ENCODE data around the gene RPL9.
A peak's percentile ranks its signal among the peaks of the same experiment; 100 is the strongest.
"Not testable (repeated sequence)": the region's sequence is repeated elsewhere in the genome, so short reads cannot be mapped to it uniquely, and the experiment has no call there.

RPL9 gene

DNA sequence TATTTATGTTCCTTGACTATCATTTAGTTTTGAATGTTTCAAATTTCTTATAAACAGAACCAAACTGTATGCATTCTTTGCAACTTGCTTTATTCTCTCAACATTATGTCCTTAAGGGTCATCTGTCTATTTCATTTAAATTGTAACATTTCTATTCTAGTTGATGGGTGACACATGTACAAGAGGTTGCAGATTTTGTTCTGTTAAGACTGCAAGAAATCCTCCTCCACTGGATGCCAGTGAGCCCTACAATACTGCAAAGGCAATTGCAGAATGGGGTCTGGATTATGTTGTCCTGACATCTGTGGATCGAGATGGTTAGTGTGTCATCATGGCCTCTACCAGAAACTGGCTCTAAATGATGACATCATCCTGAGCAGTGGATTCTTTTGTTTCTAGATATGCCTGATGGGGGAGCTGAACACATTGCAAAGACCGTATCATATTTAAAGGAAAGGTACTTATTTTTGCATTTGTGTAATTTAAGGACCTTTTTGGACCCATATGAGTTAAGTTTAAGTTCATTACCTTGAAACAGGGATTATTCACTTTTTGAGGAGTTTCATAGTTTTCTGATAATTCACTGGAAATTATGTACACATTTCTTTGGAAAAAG is 6.3 kb upstream of the RPL9 start:
- DNase-seq, result peak; percentile 45

DNA sequence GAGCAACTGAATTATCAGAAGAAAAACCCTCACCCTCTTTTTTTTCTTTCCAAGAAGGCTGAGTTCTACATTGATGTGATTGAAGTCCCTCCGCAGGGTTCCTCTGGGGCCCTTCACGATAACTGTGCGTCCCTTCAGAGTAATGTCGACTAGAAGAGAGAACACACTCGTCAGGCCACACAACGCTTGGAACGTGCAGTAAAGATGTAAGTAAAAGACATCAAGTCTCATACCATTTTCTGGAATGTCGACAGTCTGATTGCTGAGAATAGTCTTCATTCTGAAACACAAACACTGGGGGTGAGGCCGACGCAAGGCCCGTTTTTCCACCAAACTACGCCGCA is 589 bp downstream of the RPL9 start:
- DNase-seq, result not testable (repeated sequence)

DNA sequence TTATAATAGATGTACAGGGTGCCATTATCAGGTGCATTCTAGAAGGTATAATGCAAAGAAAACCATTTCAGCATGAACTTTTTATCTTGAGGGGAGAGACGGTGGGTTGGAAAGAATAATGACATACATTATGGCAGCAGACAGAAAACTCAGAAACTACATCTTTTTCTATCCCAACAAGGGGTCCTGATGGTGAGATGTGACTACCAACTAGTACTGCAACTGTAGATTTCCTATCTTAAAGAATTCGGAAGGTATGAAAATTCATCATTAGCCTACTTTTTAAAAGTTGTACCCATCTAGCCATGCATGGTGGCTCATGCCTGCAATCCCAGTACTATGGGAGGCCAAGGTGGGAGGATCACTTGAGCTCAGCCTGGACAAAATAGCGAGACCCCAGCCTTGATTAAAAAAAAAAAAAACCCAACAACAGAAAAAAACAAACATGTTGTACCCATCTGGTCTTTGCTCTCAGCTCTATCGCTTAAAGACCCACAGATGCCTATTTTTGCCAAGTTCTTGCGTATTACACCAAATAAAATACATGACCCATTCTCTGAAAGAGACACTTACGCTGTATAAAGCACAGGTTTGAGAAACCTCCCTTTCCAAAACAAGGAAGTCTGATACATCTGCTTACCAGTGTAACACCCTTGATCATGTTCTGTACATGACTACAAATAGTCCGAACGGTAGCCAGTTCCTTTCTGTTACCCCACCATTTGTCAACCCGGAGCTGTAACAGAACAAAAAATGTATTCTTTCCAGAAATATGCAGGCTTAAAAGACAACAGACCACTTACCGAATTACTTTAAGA is 1.6 kb downstream of the RPL9 start:
- no peak for DNase-seq

DNA sequence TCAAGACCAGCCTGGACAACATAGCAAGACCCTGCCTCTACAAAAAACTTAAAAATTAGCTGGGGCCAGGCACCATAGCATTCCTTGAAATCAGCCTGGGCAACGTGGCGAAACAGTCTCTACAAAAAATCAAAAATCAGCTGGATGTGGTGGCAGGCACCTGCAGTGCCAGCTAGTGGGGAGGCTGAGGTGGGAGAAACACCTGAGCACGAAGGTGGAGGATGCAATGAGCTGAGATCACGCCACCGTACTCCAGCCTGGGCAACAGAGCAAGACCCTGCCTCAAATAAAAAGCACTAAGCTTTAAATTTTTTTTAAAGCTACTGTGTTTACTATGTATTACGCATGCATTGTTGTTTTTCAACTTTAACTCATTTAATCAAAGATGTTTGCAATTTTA is 3.2 kb downstream of the RPL9 start:
- DNase-seq, result no peak

DNA sequence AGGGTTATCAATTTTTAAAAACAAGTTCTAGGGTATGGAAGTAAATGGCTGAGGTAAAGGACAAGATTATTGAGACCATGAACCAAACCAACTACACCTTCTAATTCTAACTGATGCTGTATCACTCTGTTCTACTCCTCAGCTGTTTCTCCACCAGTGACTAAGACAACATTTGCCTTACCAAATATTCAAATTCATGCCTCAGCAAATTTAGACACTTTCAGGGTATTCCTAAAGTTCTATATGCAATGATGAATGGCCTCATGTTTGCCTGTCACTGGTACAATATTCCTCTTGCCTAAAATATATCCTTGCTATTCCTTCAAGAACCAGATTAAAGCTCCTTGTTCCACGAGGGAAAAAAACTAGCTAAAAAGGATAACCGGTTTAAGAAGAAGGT is 5.0 kb downstream of the RPL9 start:
- DNase-seq, result no peak

GRCh38 chr4:39452860-39453587 is 5.7 kb downstream of the RPL9 start:
- DNase-seq, result no peak

DNA sequence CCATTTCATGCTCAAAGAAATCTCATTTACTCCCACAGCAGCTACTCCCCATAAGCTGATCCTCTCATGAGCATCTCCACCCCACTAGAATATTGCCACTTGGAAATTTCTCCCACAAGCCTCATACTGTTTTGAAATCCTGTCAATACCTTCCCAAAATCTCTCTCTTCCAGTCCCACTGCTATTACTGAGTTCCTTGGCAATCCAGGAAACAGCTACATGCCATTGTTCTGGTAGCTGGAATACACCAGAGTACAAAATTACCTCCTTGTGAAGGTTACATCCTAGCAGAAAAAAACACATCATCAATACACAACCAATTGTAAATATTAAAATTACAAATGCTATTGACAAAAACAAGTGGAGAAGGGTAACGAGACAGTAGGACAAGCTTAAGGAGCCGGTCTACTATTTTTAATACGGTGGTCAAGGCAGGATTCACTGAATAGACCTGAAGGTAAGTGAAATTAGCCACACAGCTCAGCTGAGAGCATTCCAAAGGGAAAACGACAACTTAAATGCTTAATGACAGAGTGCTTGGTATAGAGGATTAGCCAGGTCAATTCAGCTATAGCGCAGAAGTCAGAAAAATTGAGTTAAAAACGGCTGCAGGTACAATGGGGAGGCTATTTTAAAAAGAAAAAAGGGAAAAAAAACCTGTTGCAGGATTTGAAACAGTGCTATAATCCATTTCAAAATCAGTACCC is 6.4 kb downstream of the RPL9 start:
- peak; percentile 9 for DNase-seq

GRCh38 chr4:39451423-39452023 is 7.2 kb downstream of the RPL9 start:
- DNase-seq, result no peak

DNA sequence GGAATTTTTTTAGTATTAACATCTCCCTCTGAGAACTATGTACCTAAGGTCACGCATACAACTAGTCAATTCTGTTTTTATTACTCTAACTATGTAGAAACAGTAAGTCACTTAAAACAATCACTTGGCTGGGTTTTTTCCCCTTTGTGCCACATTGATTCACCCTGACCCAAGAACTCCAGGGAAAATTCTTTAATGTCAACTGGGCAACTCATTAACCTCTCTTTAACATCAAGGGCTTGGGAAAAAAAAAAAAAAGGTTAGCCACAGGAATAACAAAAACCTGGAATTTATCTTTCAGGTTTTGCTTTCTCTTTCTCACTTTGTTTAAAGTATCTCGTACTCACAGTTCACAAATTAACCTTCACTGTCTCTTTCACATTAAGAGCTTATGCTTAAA is 8.1 kb downstream of the RPL9 start:
- DNase-seq, result no peak

DNA sequence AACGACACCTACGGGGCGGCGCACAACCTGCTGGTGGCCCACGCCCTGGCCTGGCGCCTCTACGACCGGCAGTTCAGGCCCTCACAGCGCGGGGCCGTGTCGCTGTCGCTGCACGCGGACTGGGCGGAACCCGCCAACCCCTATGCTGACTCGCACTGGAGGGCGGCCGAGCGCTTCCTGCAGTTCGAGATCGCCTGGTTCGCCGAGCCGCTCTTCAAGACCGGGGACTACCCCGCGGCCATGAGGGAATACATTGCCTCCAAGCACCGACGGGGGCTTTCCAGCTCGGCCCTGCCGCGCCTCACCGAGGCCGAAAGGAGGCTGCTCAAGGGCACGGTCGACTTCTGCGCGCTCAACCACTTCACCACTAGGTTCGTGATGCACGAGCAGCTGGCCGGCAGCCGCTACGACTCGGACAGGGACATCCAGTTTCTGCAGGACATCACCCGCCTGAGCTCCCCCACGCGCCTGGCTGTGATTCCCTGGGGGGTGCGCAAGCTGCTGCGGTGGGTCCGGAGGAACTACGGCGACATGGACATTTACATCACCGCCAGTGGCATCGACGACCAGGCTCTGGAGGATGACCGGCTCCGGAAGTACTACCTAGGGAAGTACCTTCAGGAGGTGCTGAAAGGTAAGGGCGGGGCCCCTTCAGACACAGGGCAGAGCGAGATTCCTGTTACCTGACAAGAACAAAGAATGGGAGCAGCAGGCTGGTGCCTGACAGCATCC is 11.7 kb downstream of the RPL9 start:
- DNase-seq, result no peak

- peak; percentile 13 for DNase-seq
Observed at GRCh38 chr4:39446483-39446841, 12.3 kb downstream of the RPL9 start.

- DNase-seq, result no peak
Observed at GRCh38 chr4:39442998-39443397, 15.7 kb downstream of the RPL9 start.

DNA sequence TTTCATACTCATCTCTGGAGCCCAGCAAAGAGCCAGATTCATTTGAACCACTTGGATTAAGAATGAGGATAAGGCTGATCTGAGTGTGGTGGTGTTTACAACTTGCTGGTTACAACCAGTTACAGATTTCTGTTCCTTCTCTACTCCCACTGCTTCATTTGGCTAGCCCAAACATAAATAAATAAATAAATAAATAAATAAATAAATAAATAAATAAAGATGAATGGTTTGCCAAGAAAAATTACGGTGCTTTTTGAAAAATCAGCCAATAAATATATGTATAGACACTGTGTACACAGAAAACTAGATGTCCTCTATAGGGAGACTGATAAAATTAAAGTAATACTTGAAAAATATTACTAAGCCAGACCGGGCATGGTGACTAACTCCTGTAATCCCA is 17.1 kb downstream of the RPL9 start:
- no peak for DNase-seq

DNA sequence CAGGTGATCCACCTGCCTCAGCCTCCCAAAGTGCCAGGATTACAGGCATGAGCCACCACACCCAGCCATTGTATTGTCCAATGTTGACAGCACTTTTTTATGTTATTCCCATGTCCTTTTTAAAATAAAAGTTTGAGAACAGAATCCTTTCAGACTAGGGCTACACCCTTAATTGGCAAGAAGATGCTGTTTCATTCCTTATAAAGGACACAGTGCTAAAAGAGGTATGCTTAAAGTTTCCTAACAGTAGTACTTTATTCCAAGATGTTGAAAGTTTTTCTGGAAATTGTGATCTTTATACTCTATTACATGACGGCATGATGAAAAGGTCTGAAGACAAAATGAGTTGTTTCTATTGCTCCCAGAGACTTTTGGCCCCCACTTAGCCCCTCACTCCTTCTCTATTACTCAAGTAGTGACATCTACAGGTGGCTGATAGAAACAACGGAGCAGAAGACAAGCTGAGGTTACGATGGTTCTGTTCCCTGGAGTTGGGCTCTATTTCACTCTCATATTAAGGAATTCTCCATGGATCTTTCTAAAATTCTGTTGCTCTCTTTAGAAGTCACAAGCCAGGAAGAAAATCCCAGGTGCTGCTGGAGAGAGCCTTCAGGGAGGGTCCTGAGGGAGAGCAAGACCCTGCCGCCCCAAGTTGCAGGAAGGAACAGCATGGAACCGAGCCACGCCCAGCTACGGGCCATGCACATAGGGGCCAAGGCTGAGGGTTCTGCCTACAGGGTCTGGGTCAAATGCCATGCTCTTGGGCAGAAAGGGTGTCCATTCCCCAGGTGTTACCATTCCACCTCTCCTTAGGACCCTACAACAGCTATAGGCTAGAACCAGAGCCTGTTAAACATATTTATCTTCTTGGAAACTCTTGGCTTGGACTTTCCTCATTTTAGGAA is 22.8 kb downstream of the RPL9 start:
- DNase-seq, result peak; percentile 14

GRCh38 chr4:39433878-39434492 is 24.7 kb downstream of the RPL9 start:
- DNase-seq, result no peak

- DNase-seq, result no peak
Observed at GRCh38 chr4:39429476-39430334, 29.0 kb downstream of the RPL9 start.

GRCh38 chr4:39427520-39428114 is 31.1 kb downstream of the RPL9 start:
- DNase-seq, result no peak

GRCh38 chr4:39426728-39427127 is 32.0 kb downstream of the RPL9 start:
- no peak for DNase-seq

DNA sequence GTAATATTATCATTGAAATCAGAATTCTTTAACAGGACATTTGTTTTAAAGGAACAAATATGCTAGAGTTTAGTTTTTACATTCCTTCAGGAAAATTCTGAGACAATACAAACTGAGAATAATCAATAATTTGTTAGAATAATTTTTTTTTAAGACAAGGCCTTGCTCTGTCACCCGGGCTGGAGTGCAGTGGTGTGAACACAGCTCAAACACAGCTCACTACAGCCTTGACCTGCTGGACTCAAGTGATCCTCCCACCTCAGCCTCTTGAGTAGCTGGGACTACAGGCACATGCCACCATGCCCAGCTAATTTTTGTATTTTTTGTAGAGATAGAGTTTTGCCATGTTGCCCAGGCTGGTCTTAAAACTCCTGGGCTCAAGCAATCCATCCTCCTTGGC is 33.4 kb downstream of the RPL9 start:
- not testable (repeated sequence) for DNase-seq

Data from NCI-H82 (cell line).